Measurements from ENCODE around the gene ALDH8A1.

Gene ALDH8A1

GRCh38 chr6:134951494-134952263, 1.8 kb upstream of the ALDH8A1 start:
- H3K27ac ChIP-seq = no peak overlapping the region
- DNase-seq (ENCODE audit: low spot score) = no peak
- H3K4me3 ChIP-seq = no peak overlapping the region
- TF ChIP-seq CTCF (IDR thresholded peaks at IDR 0.05) = no peak

GRCh38 chr6:134950482-134950881, 581 bp upstream of the ALDH8A1 start:
- no peak for DNase-seq (ENCODE audit: low spot score)
- H3K27ac ChIP-seq = no peak overlapping the region
- TF ChIP-seq CTCF (IDR thresholded peaks at IDR 0.05) = no peak
- no peak overlapping the region for H3K4me3 ChIP-seq

GRCh38 chr6:134948691-134949090, 1.2 kb downstream of the ALDH8A1 start:
- DNase-seq (ENCODE audit: low spot score) = no peak
- H3K4me3 ChIP-seq = no peak overlapping the region
- TF ChIP-seq CTCF (IDR thresholded peaks at IDR 0.05) = no peak
- no peak overlapping the region for H3K27ac ChIP-seq

GRCh38 chr6:134948142-134948541, 1.8 kb downstream of the ALDH8A1 start:
- TF ChIP-seq CTCF (IDR thresholded peaks at IDR 0.05) = no peak
- H3K27ac ChIP-seq = no peak overlapping the region
- DNase-seq (ENCODE audit: low spot score) = no peak
- no peak overlapping the region for H3K4me3 ChIP-seq

GRCh38 chr6:134945045-134945444, 4.9 kb downstream of the ALDH8A1 start:
- TF ChIP-seq CTCF (IDR thresholded peaks at IDR 0.05) = no peak
- H3K4me3 ChIP-seq = no peak overlapping the region
- H3K27ac ChIP-seq = no peak overlapping the region
- DNase-seq (ENCODE audit: low spot score) = no peak

GRCh38 chr6:134943522-134944111, 6.3 kb downstream of the ALDH8A1 start:
- TF ChIP-seq CTCF (IDR thresholded peaks at IDR 0.05) = no peak
- Histone ChIP-seq H3K4me3 (no peak overlapping the region), H3K27ac (no peak overlapping the region)
- DNase-seq (ENCODE audit: low spot score) = no peak

GRCh38 chr6:134938896-134939295, 11.0 kb downstream of the ALDH8A1 start:
- no peak for DNase-seq (ENCODE audit: low spot score)
- H3K4me3 ChIP-seq = no peak overlapping the region
- no peak for TF ChIP-seq CTCF (IDR thresholded peaks at IDR 0.05)
- no peak overlapping the region for H3K27ac ChIP-seq

Measured in coronary artery (tissue), 2 donors.